ENCODE results near the gene TBC1D4.

GRCh38 chr13:75303263-75303662 is 178.7 kb downstream of the TBC1D4 start:
- no peak for TF ChIP-seq HCFC1 (IDR thresholded peaks at IDR 0.05; ENCODE audit: low read length)
- TF ChIP-seq ELK1 (IDR thresholded peaks at IDR 0.05; ENCODE audit: low read depth, low read length), result no peak
- no peak for TF ChIP-seq CTCF (IDR thresholded peaks at IDR 0.05 in 2 of 3, conservative IDR thresholded peaks at IDR 0.05 in 1 of 3; ENCODE audit: control insufficient read depth in 2 of 3, extremely low read depth in 1 of 3, insufficient read depth in 1 of 3, low read depth in 3 of 3, low read length in 3 of 3)

All from GM12878 (cell line).